Measurements from ENCODE around the gene AVL9.
"Not testable (repeated sequence)": the region's sequence is repeated elsewhere in the genome, so short reads cannot be mapped to it uniquely, and the experiment has no call there.

Gene AVL9

GRCh38 chr7:32495298-32496051 is at the start of gene AVL9:
AVL9 (plus strand) TSS chr7:32495489; CDS start chr7:32495710, 221 bp downstream.
- DNase-seq, result peak; percentile 77

GRCh38 chr7:32447218-32447617 is 48.1 kb upstream of the AVL9 start:
- no peak for DNase-seq

- DNase-seq, result no peak
These were observed 41.8 kb upstream of the AVL9 start for GRCh38 chr7:32453341-32454011.

GRCh38 chr7:32458025-32458424 is 37.3 kb upstream of the AVL9 start:
- DNase-seq, result no peak

GRCh38 chr7:32459788-32460187 is 35.5 kb upstream of the AVL9 start:
- DNase-seq, result no peak

GRCh38 chr7:32461484-32461883 is 33.8 kb upstream of the AVL9 start:
- DNase-seq, result no peak

- no peak for DNase-seq
These were observed 32.8 kb upstream of the AVL9 start for GRCh38 chr7:32462451-32462850.

- DNase-seq, result no peak
These were observed 32.3 kb upstream of the AVL9 start for GRCh38 chr7:32462977-32463376.

- not testable (repeated sequence) for DNase-seq
These were observed 30.5 kb upstream of the AVL9 start for GRCh38 chr7:32464641-32465416.

- not testable (repeated sequence) for DNase-seq
These were observed 25.3 kb upstream of the AVL9 start for GRCh38 chr7:32470004-32470403.

- DNase-seq, result no peak
These were observed 24.4 kb upstream of the AVL9 start for GRCh38 chr7:32470871-32471270.

GRCh38 chr7:32472015-32472414 is 23.3 kb upstream of the AVL9 start:
- no peak for DNase-seq

GRCh38 chr7:32474008-32474407 is 21.3 kb upstream of the AVL9 start:
- no peak for DNase-seq

- DNase-seq, result no peak
These were observed 18.3 kb upstream of the AVL9 start for GRCh38 chr7:32476816-32477648.

GRCh38 chr7:32477649-32477980 is 17.7 kb upstream of the AVL9 start:
- no peak for DNase-seq

- DNase-seq, result no peak
These were observed 15.6 kb upstream of the AVL9 start for GRCh38 chr7:32479574-32480200.

GRCh38 chr7:32481176-32481575 is 14.1 kb upstream of the AVL9 start:
- DNase-seq, result no peak

- no peak for DNase-seq
These were observed 13.4 kb upstream of the AVL9 start for GRCh38 chr7:32481921-32482320.

- DNase-seq, result no peak
These were observed 5.5 kb upstream of the AVL9 start for GRCh38 chr7:32489788-32490126.

GRCh38 chr7:32490127-32490796 is 5.0 kb upstream of the AVL9 start, which contains the start of gene LSM5:
LSM5 (minus strand) TSS chr7:32490380; CDS start chr7:32490365, 15 bp downstream.
- peak; percentile 88 for DNase-seq

- no peak for DNase-seq
These were observed 367 bp upstream of the AVL9 start for GRCh38 chr7:32494946-32495297.

Measured in NCI-H1048 (cell line).